GM12873 (cell line): ENCODE data around the gene FGGY.

Experiments
- CTCF ChIP-seq: IDR thresholded peaks from 2 replicates; pipeline ENCODE4 v1.5.1; 2012; ENCODE audit warnings: low read depth, mild to moderate bottlenecking, moderate library complexity, low read length, control low read depth; ENCODE audit not compliant: insufficient read depth; ENCODE audit errors: missing control alignments

Gene FGGY

GRCh38 chr1:59596432-59596831 is 299.5 kb downstream of the FGGY start:
- no peak for TF ChIP-seq CTCF

GRCh38 chr1:59596956-59597355 is 300.1 kb downstream of the FGGY start:
- TF ChIP-seq CTCF, result no peak

- no peak for TF ChIP-seq CTCF
Observed at GRCh38 chr1:59597420-59598119, 300.7 kb downstream of the FGGY start.

GRCh38 chr1:59598120-59598440 is 301.2 kb downstream of the FGGY start:
- no peak for TF ChIP-seq CTCF

- TF ChIP-seq CTCF, result no peak
Observed at GRCh38 chr1:59601041-59601441, 304.1 kb downstream of the FGGY start.

- TF ChIP-seq CTCF, result no peak
Observed at GRCh38 chr1:59601811-59602210, 304.9 kb downstream of the FGGY start.

- TF ChIP-seq CTCF, result no peak
Observed at GRCh38 chr1:59604191-59604590, 307.3 kb downstream of the FGGY start.
